DMS114 treated with DMSO at 0.1 percent for 48 hours (cell line): ENCODE results near the gene PARD3B.

Experiments used
- DNase-seq: peaks from one replicate; lab custom pipeline; 2025; ENCODE audit not compliant: unreplicated experiment; lab: John Stamatoyannopoulos, UW

Gene PARD3B

DNA sequence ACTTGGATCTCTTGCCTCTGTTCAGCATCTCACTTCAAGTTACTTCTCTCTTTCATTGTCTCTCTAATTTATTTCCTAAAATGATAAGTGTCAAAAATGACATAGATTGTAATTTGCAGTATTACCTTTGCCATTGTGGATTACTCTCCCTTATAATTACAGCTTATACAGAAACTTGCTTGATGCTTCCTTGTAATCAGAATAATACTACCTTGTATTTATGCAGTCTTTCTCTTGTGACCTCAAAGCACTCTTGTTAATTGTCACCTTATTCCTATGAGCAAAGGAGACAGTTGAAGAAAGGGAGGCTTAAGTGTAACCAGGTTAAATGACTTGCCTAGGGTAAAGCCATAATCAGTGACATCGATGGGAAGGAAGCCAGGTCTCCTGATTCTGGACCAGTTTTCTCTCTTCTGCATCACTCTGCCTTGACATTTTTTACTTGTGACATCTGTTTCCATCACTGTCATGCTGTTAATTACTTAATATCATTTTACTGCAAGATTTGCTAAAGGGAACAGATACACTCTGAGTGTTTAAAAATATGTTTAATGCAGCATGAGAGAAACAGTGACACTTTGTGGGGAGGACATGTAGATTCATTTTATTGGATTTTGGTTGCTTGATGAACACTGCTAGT, 388.6 kb downstream of the PARD3B start:
- no peak for DNase-seq

DNA sequence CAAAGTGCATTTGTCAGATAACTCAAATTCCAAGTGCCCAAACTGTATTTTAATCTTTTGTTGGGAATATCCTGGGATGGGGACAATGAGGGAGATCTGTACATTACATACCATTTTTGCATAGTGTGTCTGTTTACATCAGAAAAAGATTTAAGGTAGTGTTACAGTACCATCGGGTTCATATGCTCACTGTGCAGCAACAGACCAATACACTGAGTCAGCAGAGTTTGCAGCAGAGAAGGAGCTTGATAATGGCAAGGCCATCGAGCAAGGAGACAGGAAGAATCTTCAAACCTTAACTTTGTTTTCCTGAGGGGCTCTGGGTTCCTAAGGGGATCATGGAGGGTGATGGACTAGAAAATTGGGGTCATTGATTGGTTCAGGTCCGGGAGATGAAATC, 399.7 kb downstream of the PARD3B start:
- DNase-seq = no peak

DNA sequence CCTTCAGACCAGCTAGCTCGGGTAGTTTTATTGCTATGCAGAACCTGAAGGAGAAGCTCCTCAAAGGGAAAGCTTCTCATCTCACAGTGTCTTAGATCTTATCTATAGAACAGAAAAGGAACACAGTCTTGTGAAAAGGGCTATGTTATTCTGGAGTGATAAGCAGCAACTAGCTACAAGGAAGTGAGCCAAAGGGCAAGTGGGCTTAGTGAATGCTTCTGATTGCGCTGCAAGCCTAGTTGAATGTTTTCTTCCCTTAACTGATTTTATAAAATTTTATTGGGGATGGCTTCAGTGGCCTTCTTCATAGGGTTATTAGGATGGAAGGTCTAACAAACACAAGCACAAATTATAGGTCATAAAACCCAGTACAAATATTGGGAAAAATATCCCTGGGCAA, 400.1 kb downstream of the PARD3B start:
- DNase-seq = no peak

DNA sequence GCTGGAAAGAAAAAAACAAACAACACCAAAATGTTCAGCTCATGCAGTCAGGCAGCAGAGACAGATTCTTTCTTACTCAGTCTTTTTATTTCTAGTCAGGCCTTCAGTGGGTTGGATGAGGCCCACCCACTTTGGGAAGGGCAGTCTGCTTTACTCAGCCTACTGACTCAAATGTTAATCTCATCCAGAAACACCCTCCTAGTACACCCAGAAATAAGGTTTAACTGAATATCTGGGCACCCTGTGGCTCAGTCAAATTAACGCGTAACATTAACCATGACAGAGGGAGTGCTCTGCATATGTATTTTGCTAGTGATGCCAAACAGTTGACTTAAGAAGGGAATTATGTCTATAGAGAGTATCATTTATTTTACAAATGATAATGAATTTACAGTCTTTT, 401.6 kb downstream of the PARD3B start:
- DNase-seq = no peak

DNA sequence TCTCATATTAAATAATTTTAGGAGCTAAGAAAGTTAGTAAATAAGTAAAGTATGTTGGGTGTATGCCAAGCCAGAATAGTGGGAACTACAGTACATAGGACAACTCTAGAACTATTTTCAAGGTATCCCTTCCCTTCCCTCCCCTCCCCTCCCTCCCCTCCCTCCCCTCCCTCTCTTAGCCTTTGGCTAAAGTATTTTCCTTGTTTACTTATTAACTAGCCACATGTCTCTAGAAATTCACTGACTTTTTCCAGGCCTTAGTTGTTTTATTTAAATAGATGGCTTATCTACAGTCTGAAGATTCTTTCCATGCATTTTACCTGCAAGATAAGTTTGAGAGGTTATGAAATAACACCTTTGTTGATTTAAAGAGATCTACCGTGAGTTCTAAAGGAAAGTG, 402.1 kb downstream of the PARD3B start:
- no peak for DNase-seq

DNA sequence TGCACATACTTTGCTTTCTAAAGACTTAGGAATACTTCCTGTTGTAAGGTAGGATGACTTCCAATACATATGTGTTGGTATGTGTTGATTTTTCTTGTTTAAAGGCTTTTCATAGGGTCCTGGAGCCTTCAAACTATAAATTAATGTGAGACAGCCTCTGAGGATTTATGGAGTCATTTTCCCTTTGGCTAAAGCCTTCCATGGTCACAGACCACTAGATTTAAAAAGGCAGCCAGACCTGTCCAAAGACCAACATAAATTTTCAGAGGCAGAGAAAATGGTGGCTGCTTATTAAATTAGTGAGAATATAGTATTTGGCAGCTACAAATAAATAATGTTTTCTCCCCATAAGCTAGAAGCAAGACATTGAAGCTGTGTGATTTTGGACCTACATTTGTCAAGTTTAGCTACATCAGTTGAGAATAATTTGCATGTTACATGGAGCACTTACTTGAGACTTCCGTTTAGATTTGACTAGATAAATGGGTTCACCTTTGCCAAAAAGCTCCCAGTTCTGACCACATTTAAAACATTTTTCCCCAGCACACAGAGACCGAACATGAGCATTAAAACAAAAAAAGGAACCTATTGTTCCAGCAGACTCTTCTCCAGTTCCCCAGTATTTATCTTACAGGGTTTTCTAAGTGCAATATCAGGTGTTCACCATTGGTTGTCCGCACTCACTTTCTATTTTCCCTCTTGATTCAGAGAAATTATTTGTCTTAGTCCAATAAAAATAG, 402.9 kb downstream of the PARD3B start:
- DNase-seq = no peak

DNA sequence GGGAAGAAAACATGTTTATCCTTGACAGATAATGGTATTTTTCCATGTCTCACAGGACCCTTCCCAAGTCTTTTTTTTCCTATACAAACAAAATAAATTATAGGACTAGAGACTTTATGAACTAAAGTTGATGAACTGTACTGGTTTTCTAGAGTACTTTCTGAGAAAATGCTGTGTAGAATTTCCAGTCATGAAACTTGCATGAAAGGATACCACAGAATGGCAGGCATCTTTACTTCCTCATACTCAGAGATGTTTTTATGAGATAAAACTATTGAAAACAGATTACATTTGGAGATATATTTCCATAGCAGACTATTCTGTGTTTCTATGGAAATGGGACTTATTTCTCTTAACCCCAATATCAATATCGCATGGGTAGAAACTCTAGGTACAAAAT, 403.5 kb downstream of the PARD3B start:
- no peak for DNase-seq

GRCh38 chr2:204950695-204951346, 405.5 kb downstream of the PARD3B start:
- DNase-seq = no peak

DNA sequence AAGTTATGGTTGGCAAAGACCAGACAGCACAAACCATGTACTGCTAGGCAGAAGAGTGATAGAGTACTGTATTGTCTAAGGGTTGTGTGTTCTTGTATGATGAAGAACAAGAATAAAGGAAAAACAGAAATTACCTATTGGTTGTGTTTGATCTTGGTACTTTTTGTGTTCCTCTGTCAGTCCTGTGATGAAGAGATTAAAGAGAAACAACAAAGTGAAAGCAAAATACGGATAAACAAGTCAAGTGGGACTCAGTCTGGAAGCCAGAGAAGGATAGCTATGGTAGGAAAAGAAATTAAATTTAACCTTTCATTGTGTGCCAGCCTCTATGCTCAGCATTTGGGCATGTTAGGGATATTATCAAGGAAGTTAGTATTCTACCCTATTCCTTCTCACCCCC, 413.1 kb downstream of the PARD3B start:
- DNase-seq = no peak

- DNase-seq = no peak
These were observed 419.1 kb downstream of the PARD3B start for GRCh38 chr2:204964414-204964813.

- no peak for DNase-seq
These were observed 421.0 kb downstream of the PARD3B start for GRCh38 chr2:204966245-204966644.

DNA sequence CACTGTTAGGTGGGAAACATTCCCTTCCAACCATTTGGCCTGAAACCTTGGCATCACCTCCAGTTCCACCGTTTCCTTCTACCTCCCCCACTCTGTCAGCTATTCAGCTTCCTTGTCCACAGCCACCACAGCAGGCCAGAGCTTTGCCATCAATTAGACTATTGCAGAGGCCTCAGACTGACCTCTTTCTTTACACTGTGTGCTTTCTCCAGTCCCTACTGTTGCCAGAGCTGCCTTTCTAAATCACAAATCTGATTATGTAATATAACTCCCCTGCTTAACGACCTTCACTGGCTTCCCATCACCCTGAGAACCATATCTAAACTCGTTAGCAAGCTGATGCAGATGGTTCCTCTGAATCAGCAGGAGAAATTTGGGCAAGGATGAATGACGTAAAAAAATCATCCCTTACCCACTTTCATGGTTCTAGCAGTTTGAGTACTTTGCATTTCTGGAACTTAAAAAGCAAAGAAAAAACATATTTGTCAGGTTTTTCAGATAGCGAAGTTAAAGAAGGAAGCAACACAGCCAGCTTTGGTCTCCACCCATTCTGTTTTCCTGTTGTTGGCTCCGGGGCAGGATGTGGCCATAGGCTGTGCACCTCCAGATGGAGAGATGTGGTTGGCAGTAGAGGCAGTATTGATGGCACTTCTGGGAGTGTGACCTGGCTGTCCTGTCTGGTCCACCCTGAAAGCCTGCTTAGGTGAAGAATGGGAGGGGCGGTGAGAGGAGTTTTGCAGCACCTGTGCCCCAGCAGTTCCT, 422.1 kb downstream of the PARD3B start:
- no peak for DNase-seq

DNA sequence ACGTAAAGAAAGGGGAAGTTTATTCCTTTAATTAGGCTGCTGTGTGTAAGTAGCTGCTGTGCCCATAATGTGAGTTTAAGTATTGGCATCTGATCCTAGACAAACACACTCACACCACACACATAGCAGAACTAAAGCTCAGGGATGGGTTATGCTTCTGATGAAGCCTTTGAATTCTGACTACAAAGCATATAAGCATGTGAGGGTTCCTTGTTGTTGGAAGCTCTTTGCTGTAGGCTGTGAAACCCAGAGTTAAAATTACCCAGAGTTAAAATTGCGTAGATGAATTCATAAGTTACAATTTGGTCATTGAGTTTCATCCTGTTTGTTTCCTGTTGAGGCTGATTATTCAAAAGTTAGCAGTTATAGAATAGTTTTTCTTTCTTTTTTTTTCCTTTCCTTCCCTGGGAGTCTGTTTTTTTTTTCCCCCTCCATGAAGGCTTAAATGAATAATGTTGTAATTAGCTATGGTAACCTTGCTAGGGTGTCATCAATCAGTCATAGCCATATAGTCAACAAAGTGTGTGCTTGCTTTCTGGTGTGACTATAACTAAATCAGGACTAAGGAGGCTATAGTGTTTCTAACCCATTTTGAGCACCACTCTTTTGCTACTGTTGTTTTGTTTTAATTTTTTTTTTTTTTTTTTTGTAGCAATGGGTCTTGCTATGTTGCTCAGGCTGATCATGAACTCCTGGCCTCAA, 426.1 kb downstream of the PARD3B start:
- DNase-seq = no peak

GRCh38 chr2:204972161-204972560, 426.9 kb downstream of the PARD3B start:
- no peak for DNase-seq

DNA sequence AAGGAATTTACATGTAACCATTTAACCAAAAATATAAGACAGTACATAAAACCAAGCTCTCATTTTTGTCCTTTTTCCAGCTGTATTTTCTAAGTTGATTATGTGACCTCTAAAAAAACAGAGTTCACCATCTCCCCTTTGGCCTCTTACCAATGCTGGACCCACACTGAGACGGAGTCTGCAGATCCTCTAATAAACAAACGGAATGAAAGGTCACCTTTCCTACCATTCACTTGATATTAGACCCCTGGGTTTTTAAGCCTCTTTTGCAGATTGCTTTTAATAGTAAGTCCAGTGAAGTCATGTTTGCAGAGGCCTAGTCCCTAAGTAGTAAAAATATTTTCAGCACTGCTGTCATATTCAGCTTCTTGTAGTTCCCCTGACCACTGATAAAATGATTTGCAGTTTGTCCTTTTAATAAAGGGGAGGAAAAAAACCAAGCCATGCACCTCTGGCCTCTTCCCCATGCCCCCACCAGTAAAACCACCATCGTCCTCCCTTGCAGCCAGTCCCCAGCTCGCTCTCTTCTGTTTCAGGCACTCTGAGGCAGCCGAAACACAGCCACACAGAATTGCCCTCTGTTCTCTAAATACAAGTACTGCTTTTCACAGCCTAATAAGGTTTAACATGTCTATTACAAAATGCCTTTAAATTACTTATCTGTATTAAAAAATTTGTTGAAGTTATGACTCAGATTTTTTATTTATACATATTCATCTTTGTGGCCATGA, 427.5 kb downstream of the PARD3B start:
- DNase-seq = no peak

DNA sequence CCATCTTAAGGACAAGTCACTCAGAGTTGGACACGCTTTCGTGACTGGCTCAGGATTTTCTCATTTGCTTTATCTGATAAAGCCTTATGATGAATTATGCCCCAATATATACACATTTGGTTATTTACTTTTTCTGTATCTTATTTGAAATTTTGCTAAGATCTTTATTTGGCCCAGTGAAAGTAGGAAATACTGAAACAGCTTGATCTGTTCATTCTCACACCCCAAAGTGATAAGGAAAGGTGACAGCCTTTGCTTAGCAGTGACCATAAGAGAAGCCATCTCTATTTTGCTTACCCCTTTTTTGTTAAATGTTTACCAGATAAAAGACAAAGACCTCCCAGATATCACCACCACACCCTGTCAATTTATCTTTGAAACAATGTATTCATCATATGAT, 428.3 kb downstream of the PARD3B start:
- no peak for DNase-seq

DNA sequence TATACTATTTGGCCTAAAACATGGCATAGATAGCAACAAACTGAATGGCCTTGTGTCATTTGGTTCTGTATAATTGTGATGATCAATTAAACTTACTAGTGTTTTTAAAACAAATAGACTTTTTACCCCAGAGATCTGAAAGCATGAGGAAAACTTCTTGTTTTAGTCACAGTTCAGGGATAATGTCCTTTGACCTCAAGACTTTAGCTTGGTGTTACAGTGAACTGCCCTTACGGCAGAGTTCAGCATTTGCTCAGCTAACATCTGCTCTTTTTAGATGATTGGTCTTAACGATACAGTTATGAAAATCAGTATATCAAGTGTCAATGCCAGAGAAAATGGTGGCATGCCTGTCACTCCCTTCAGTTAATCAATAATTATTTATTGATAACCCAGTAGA, 429.2 kb downstream of the PARD3B start:
- DNase-seq = no peak

DNA sequence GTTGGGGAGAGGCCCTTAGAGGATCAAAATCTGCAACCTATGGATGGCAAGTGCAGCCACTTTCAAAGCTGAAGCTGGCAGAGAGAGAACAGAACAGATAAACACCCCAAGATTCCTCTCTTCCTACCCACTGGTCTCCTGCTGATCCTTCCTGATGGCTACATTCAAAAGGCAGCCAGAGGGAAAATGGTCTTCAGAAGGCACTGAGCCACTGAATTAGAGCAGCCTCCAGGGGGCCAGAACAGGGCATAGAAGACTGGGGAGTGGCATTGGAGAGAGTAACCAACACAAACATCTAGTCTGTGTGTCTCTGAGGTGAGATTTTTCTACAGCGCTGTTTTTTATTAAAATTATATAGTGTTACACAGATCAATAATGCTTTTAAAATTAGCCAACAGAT, 432.6 kb downstream of the PARD3B start:
- no peak for DNase-seq

DNA sequence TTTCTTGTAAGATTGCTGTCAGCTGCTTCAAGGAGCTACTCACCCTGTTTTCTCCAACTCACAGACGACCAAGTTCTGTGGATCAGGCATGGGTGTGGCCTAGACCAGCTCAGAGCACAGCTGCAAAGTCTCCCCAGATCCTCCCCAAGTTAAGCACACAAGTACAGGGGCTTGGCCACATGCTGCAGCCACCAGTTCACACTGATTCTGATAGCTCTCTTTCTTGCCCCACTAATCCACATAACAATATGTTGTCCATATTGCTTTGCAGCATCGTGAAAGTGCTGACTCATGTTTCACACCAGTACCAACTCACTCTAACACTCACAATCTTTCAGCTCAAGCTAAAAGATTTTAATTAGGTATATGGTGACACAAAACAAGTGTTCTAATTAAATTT, 437.0 kb downstream of the PARD3B start:
- DNase-seq = no peak

DNA sequence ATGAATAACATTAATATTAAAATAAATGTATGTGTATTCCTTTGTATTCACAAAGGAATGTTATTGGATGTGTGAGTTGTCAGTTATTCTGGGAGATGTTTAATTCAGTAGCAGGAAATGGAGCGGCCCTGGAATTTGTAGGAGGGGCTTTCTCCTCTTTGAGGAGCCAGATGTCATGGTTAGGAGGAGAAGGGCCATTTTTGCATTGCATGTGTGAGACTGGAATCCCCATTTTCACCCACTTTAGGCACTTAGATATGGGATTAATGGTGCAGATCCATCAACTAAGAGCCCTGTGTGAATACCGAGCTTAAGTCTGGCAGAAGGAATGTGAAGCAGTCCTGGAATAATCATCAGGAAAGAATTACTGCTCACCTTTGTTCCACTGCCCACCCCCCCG, 439.2 kb downstream of the PARD3B start:
- no peak for DNase-seq
